Endodermal cell (in vitro differentiated cells): ENCODE data around the gene CSF1. TPM values are rescaled to one million over a fixed set of nuclear protein-coding genes. Genes with fewer than 3 reads are reported as not detected.
A peak's percentile ranks its signal among the peaks of the same experiment; 100 is the strongest.

Experiments used
- DNase-seq: peaks from one replicate; pipeline ENCODE4 v3.0.0-alpha.2; 2017
- H3K27ac ChIP-seq: 2 replicates; pipeline ENCODE4 v1.5.1; 2013; ENCODE audit warnings: mild to moderate bottlenecking, low read depth, low read length, moderate library complexity
- H3K27me3 ChIP-seq: 2 replicates; pipeline ENCODE4 v1.6.1; 2013; ENCODE audit warnings: mild to moderate bottlenecking, low read length, moderate library complexity; ENCODE audit not compliant: insufficient read depth, control insufficient read depth, poor library complexity, severe bottlenecking
- H3K36me3 ChIP-seq: 2 replicates; pipeline ENCODE4 v1.7.0; 2013; ENCODE audit warnings: mild to moderate bottlenecking, low read length, moderate library complexity; ENCODE audit not compliant: control insufficient read depth, insufficient read depth
- H3K4me1 ChIP-seq: one replicate; pipeline ENCODE4 v1.7.0; 2013; ENCODE audit warnings: low read length; ENCODE audit not compliant: control insufficient read depth, insufficient read depth
- H3K4me3 ChIP-seq: 2 replicates; pipeline ENCODE4 v1.5.1; 2013; ENCODE audit warnings: mild to moderate bottlenecking, low read length, moderate library complexity
- H3K9ac ChIP-seq: 2 replicates; pipeline ENCODE4 v1.6.1; 2013; ENCODE audit warnings: mild to moderate bottlenecking, low read length, moderate library complexity; ENCODE audit not compliant: poor library complexity, severe bottlenecking; ENCODE audit errors: extremely low read depth
- H3K9me3 ChIP-seq: 2 replicates; pipeline ENCODE4 v1.6.1; 2013; ENCODE audit warnings: mild to moderate bottlenecking, low read length, moderate library complexity; ENCODE audit not compliant: control insufficient read depth
- H3K27ac Mint-ChIP-seq: 2 replicates; pipeline ENCODE4 v1.8.0; 2020; ENCODE audit warnings: mixed read lengths
- H3K27me3 Mint-ChIP-seq: 2 replicates; pipeline ENCODE4 v1.8.0; 2021; ENCODE audit warnings: mild to moderate bottlenecking, mixed read lengths; ENCODE audit not compliant: insufficient read depth
- H3K36me3 Mint-ChIP-seq: 2 replicates; pipeline ENCODE4 v1.8.0; 2020; ENCODE audit warnings: low read depth, mixed read lengths
- H3K4me1 Mint-ChIP-seq: 2 replicates; pipeline ENCODE4 v1.8.0; 2020; ENCODE audit warnings: mixed read lengths
- H3K4me3 Mint-ChIP-seq: 2 replicates; pipeline ENCODE4 v1.8.0; 2020; ENCODE audit warnings: mild to moderate bottlenecking, moderate library complexity, mixed read lengths
- H3K9me3 Mint-ChIP-seq: 2 replicates; pipeline ENCODE4 v1.8.0; 2020; ENCODE audit warnings: mild to moderate bottlenecking, mixed read lengths
- WGBS, 2 experiments: methylation state at CpG; one replicate each; pipeline versions ENCODE4 v1.1.5 to v1.1.7; 2013; ENCODE audit warnings: missing lambda C conversion rate in 2 of 2, mixed read lengths in 1 of 2; ENCODE audit not compliant: insufficient coverage in 1 of 2, insufficient read length in 1 of 2; 5-methylcytosine and 5-hydroxymethylcytosine counted together
- total RNA-seq, 2 donors: library from RNA; stranded (reverse); fragmentation: NEBNext Ultra II Directional in 1 of 2; extraction: Animal tissue kit (Norgen Biotek cat#: 25700) in 1 of 2; gene quantifications; 2 replicates in 1 of 2; 3 replicates in 1 of 2; pipeline ENCODE4 v1.2.1, GENCODE V29; 2021
- TF ChIP-seq, protein P1 (sequence below): fragments of 200-600 bp; sonication (generic); conservative IDR thresholded peaks from 2 replicates; pipeline ENCODE4 v1.5.0; 2021; ENCODE audit warnings: antibody characterized with exemption, mild to moderate bottlenecking

CSF1 gene
- total RNA-seq, 2 donors from 2014 or later, result 1.0 to 2.1 TPM

DNA sequence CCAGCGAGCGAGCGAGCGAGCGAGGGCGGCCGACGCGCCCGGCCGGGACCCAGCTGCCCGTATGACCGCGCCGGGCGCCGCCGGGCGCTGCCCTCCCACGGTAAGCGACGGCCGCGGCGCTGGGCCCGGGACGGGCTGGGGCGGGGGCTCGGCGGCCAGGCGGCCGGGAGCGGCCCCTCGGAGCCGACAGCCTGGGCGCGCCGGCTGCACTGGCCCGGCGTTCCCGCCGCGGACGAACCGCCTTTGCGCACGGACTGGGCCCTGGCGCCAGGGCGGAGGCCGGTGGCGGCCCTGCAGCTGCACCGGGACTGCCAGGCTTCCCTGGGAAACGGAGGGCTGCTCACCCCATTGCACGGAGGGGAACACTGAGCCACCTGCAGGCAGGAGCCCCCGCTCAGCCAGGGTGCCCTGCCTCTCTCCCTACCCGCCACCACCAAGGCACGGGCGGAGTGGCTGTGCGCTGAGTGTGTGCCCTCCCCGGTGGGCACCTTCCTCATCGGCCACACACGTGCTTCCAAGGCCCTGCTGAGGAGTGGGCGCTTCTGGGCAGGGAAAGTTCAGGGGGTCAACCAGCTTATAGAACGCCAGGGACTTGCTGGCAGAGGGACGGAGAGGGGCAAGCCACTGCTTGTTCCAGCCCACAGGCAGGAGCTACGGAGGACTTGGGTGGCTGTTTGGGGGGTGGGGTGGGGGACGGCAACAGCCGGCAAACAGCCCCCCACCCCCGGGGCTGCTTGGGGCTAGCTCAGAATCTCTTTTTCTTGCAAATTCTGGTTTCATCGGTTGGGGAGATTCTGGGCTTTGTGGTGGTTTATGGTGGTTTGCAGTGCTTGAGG is 532 bp downstream of the CSF1 start:
- 5 to 7% methylated on average over 28 to 70 of the region's 70 CpGs for WGBS, 2 experiments
- H3K9me3 ChIP-seq, result no peaks in the 10 kb centered on the region
- H3K4me1 ChIP-seq, result peaks cover 11% of the 10 kb centered on the region
- H3K27me3 ChIP-seq, result peaks cover 42% of the 10 kb centered on the region
- Mint-ChIP-seq H3K27ac (no peak overlapping the region), H3K4me1 (peaks cover 14% of the 10 kb centered on the region), H3K9me3 (no peaks in the 10 kb centered on the region), H3K27me3 (peaks cover 79% of the 10 kb centered on the region), H3K36me3 (no peaks in the 10 kb centered on the region), H3K4me3 (peak overlapping the region; percentile 57)
- TF ChIP-seq, protein P1, sequence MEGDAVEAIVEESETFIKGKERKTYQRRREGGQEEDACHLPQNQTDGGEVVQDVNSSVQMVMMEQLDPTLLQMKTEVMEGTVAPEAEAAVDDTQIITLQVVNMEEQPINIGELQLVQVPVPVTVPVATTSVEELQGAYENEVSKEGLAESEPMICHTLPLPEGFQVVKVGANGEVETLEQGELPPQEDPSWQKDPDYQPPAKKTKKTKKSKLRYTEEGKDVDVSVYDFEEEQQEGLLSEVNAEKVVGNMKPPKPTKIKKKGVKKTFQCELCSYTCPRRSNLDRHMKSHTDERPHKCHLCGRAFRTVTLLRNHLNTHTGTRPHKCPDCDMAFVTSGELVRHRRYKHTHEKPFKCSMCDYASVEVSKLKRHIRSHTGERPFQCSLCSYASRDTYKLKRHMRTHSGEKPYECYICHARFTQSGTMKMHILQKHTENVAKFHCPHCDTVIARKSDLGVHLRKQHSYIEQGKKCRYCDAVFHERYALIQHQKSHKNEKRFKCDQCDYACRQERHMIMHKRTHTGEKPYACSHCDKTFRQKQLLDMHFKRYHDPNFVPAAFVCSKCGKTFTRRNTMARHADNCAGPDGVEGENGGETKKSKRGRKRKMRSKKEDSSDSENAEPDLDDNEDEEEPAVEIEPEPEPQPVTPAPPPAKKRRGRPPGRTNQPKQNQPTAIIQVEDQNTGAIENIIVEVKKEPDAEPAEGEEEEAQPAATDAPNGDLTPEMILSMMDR, result no peak
- no peak overlapping the region for H3K9ac ChIP-seq
- H3K4me3 ChIP-seq, result peak overlapping the region; percentile 75
- H3K27ac ChIP-seq, result no peak overlapping the region
- DNase-seq, result peak; percentile 72
- no peaks in the 10 kb centered on the region for H3K36me3 ChIP-seq

DNA sequence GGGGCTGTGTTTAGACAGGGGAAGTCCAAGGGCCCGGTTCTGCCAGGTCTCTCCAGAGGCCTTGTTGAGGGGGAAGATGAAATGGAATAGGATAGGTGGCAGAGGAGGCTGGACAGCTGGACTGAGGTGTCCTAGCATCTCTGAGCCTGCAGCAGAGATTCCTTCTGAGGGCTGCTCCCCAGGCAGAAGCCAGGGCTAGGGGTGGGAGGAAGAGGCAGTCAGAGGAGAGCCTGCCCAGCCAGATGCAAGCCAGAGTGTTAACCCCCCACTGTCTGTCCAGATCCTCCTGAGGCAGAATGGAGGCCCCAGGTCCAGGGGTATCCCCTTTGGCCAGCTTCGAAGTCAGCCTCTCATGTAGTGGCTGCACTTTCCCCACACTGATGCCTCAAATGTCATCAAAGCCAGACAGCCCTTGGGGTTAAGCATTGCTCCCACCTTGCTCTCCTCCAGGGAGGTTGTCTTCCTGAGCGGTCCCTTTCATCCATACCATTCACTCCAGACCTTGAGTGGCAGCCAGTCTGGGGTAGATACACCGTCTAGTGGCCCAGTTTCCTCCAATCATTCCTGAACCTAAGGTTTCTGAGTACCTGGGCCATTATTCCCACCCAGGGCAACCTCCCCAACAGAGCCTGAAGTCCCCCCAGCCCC is 1.7 kb downstream of the CSF1 start:
- H3K36me3 ChIP-seq, result no peaks in the 10 kb centered on the region
- no peaks in the 10 kb centered on the region for H3K36me3 Mint-ChIP-seq
- no peak overlapping the region for H3K27ac ChIP-seq
- H3K9ac ChIP-seq, result no peak overlapping the region
- peaks cover 38% of the 10 kb centered on the region for H3K27me3 ChIP-seq
- no peaks in the 10 kb centered on the region for H3K9me3 ChIP-seq
- H3K27ac Mint-ChIP-seq, result no peak overlapping the region
- peaks cover 84% of the 10 kb centered on the region for H3K27me3 Mint-ChIP-seq
- H3K9me3 Mint-ChIP-seq, result no peaks in the 10 kb centered on the region
- DNase-seq, result peak; percentile 46
- H3K4me1 ChIP-seq, result peaks cover 5% of the 10 kb centered on the region
- H3K4me3 ChIP-seq, result peak overlapping the region; percentile 71
- peak overlapping the region; percentile 44 for H3K4me3 Mint-ChIP-seq
- H3K4me1 Mint-ChIP-seq, result peaks cover 10% of the 10 kb centered on the region
- TF ChIP-seq, protein P1, result no peak
- WGBS, 2 experiments, result 83 to 90% methylated on average over 2 to 4 of the region's 4 CpGs

DNA sequence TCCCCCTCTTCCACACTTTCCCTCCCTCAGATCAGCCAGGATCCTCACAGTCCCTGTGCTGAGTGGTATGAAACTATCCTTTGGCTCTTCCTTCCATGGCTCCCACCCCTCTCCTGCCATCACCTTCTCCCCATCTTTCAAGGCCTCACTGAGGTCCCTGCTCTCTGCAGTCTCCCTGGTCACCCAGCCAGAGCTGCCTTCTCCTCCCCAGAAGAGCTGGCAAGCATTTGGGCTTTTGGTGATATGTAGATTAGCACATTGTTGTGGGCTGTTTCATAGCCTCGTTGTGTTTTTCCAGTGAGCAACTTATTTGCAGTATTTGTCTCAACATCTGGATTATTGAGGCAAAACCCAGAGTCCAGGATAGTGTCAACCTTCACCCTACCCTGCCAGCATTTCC is 2.2 kb downstream of the CSF1 start:
- Histone ChIP-seq H3K4me1 (peaks cover 5% of the 10 kb centered on the region), H3K4me3 (no peak overlapping the region), H3K27me3 (peaks cover 38% of the 10 kb centered on the region), H3K36me3 (no peaks in the 10 kb centered on the region), H3K27ac (no peak overlapping the region), H3K9ac (no peak overlapping the region), H3K9me3 (no peaks in the 10 kb centered on the region)
- 84% methylated on average over 1 of the region's 1 CpG; no CpG with 5 or more reads in 1 of the 2 experiments for WGBS, 2 experiments
- peak; percentile 43 for DNase-seq
- Mint-ChIP-seq H3K9me3 (no peaks in the 10 kb centered on the region), H3K27ac (no peak overlapping the region), H3K27me3 (peaks cover 78% of the 10 kb centered on the region), H3K4me3 (no peak overlapping the region), H3K36me3 (no peaks in the 10 kb centered on the region), H3K4me1 (peaks cover 15% of the 10 kb centered on the region)
- TF ChIP-seq, protein P1, result no peak
